ENCODE data around the gene PAK1. TPM values are rescaled to one million over a fixed set of nuclear protein-coding genes. Genes with fewer than 3 reads are reported as not detected.

Gene PAK1
- total and polyA plus RNA-seq, 2 donors (not counting 1 experiment from before 2014, with no cell fraction given): 34.6 to 37.7 TPM

GRCh38 chr11:77372726-77373125 lies 101.2 kb downstream of the PAK1 start:
- TF ChIP-seq EZH2 (IDR thresholded peaks at IDR 0.05; ENCODE audit: low read length, missing control alignments) (no peak), CTCF (conservative IDR thresholded peaks at IDR 0.05 in 1 of 2, IDR thresholded peaks at IDR 0.05 in 1 of 2; ENCODE audit: low read depth in 1 of 2, low read length in 2 of 2) (no peak)
- H3K27ac ChIP-seq (ENCODE audit: insufficient read depth, low read length): no peak overlapping the region
- H3K36me3 ChIP-seq (ENCODE audit: control insufficient read depth, insufficient read depth, low read length): no peaks in the 10 kb centered on the region
- no peak for DNase-seq (ENCODE audit: low read depth in 2 of 2)
- peaks cover 2% of the 10 kb centered on the region for H3K4me1 ChIP-seq (ENCODE audit: control insufficient read depth, extremely low read depth, insufficient read depth, low read length)
- H3K4me2 ChIP-seq (ENCODE audit: extremely low read depth, insufficient read depth, low read length): no peak overlapping the region
- H4K20me1 ChIP-seq (ENCODE audit: control insufficient read depth, extremely low read depth, insufficient read depth, low read length): no peaks in the 10 kb centered on the region
- no peak overlapping the region for H2AFZ ChIP-seq (ENCODE audit: low read length)
- H3K9me3 ChIP-seq (ENCODE audit: control insufficient read depth, insufficient read depth, low read depth, low read length): no peaks in the 10 kb centered on the region
- no peak overlapping the region for H3K9ac ChIP-seq (ENCODE audit: insufficient read depth, low read length)
- no peaks in the 10 kb centered on the region for H3K27me3 ChIP-seq (ENCODE audit: control insufficient read depth, insufficient read depth, low read length)
- H3K79me2 ChIP-seq (ENCODE audit: control insufficient read depth, insufficient read depth, low read length): no peaks in the 10 kb centered on the region
- no peak overlapping the region for H3K4me3 ChIP-seq (replicated peaks in 1 of 4; ENCODE audit: control extremely low read depth in 1 of 4, insufficient read depth in 1 of 4, low read depth in 3 of 4, low read length in 4 of 4)

GRCh38 chr11:77371646-77372045 lies 102.2 kb downstream of the PAK1 start:
- no peaks in the 10 kb centered on the region for H3K27me3 ChIP-seq (ENCODE audit: control insufficient read depth, insufficient read depth, low read length)
- H3K36me3 ChIP-seq (ENCODE audit: control insufficient read depth, insufficient read depth, low read length): no peaks in the 10 kb centered on the region
- no peak for DNase-seq (ENCODE audit: low read depth in 2 of 2)
- H3K9ac ChIP-seq (ENCODE audit: insufficient read depth, low read length): no peak overlapping the region
- no peak overlapping the region for H3K4me2 ChIP-seq (ENCODE audit: extremely low read depth, insufficient read depth, low read length)
- TF ChIP-seq CTCF (conservative IDR thresholded peaks at IDR 0.05 in 1 of 2, IDR thresholded peaks at IDR 0.05 in 1 of 2; ENCODE audit: low read depth in 1 of 2, low read length in 2 of 2): no peak
- no peak for TF ChIP-seq EZH2 (IDR thresholded peaks at IDR 0.05; ENCODE audit: low read length, missing control alignments)
- H3K4me1 ChIP-seq (ENCODE audit: control insufficient read depth, extremely low read depth, insufficient read depth, low read length): peaks cover 2% of the 10 kb centered on the region
- H3K79me2 ChIP-seq (ENCODE audit: control insufficient read depth, insufficient read depth, low read length): no peaks in the 10 kb centered on the region
- H3K4me3 ChIP-seq (replicated peaks in 1 of 4; ENCODE audit: control extremely low read depth in 1 of 4, insufficient read depth in 1 of 4, low read depth in 3 of 4, low read length in 4 of 4): no peak overlapping the region
- H2AFZ ChIP-seq (ENCODE audit: low read length): no peak overlapping the region
- no peaks in the 10 kb centered on the region for H3K9me3 ChIP-seq (ENCODE audit: control insufficient read depth, insufficient read depth, low read depth, low read length)
- H3K27ac ChIP-seq (ENCODE audit: insufficient read depth, low read length): no peak overlapping the region
- H4K20me1 ChIP-seq (ENCODE audit: control insufficient read depth, extremely low read depth, insufficient read depth, low read length): no peaks in the 10 kb centered on the region

- no peak overlapping the region for H3K9ac ChIP-seq (ENCODE audit: insufficient read depth, low read length)
- no peaks in the 10 kb centered on the region for H3K27me3 ChIP-seq (ENCODE audit: control insufficient read depth, insufficient read depth, low read length)
- H3K36me3 ChIP-seq (ENCODE audit: control insufficient read depth, insufficient read depth, low read length): no peaks in the 10 kb centered on the region
- peaks cover under 1% of the 10 kb centered on the region for H3K4me1 ChIP-seq (ENCODE audit: control insufficient read depth, extremely low read depth, insufficient read depth, low read length)
- H3K9me3 ChIP-seq (ENCODE audit: control insufficient read depth, insufficient read depth, low read depth, low read length): no peaks in the 10 kb centered on the region
- no peak overlapping the region for H3K4me3 ChIP-seq (replicated peaks in 1 of 4; ENCODE audit: control extremely low read depth in 1 of 4, insufficient read depth in 1 of 4, low read depth in 3 of 4, low read length in 4 of 4)
- no peak overlapping the region for H3K4me2 ChIP-seq (ENCODE audit: extremely low read depth, insufficient read depth, low read length)
- H2AFZ ChIP-seq (ENCODE audit: low read length): no peak overlapping the region
- TF ChIP-seq CTCF (conservative IDR thresholded peaks at IDR 0.05 in 1 of 2, IDR thresholded peaks at IDR 0.05 in 1 of 2; ENCODE audit: low read depth in 1 of 2, low read length in 2 of 2): no peak
- TF ChIP-seq EZH2 (IDR thresholded peaks at IDR 0.05; ENCODE audit: low read length, missing control alignments): no peak
- no peaks in the 10 kb centered on the region for H4K20me1 ChIP-seq (ENCODE audit: control insufficient read depth, extremely low read depth, insufficient read depth, low read length)
- no peak for DNase-seq (ENCODE audit: low read depth in 2 of 2)
- no peak overlapping the region for H3K27ac ChIP-seq (ENCODE audit: insufficient read depth, low read length)
- no peaks in the 10 kb centered on the region for H3K79me2 ChIP-seq (ENCODE audit: control insufficient read depth, insufficient read depth, low read length)
Measured at GRCh38 chr11:77370217-77370616, 103.7 kb downstream of the PAK1 start.
